SK-N-SH treated with all-trans-retinoic acid at 6 μM for 48 hours (cell line): ENCODE measurements around the gene WDR36.

Experiments
- ATAC-seq: fragments of 200-7000 bp; cut with Tn5 transposase; 3 replicates; pipeline ENCODE4 v1.9.1; 2020; ENCODE audit warnings: mild to moderate bottlenecking, moderate library complexity
- BACH2 ChIP-seq: fragments of 250-450 bp; sonication (Bioruptor Pico); IDR thresholded peaks from 2 replicates; pipeline ENCODE4 v1.9.0; 2021; ENCODE audit warnings: mild to moderate bottlenecking, borderline replicate concordance
- CREB5 ChIP-seq: fragments of 250-450 bp; sonication (Bioruptor Pico); IDR thresholded peaks from 2 replicates; pipeline ENCODE4 v1.5.1; 2020; ENCODE audit warnings: low read depth, mild to moderate bottlenecking, moderate library complexity
- CSDC2 ChIP-seq: fragments of 250-450 bp; sonication (Bioruptor Pico); IDR thresholded peaks from 2 replicates; pipeline ENCODE4 v1.5.0; 2020; ENCODE audit warnings: mild to moderate bottlenecking, moderate library complexity
- CSRNP3 ChIP-seq: fragments of 250-450 bp; sonication (Bioruptor Pico); IDR thresholded peaks from 2 replicates; pipeline ENCODE4 v1.5.1; 2021; ENCODE audit warnings: mild to moderate bottlenecking, moderate library complexity
- ESRRG ChIP-seq: fragments of 250-450 bp; sonication (Bioruptor Pico); IDR thresholded peaks from 2 replicates; pipeline ENCODE4 v1.6.1; 2021; ENCODE audit warnings: mild to moderate bottlenecking
- ISL1 ChIP-seq: fragments of 250-450 bp; sonication (Bioruptor Pico); IDR thresholded peaks from 2 replicates; pipeline ENCODE4 v2.1.2; 2022; ENCODE audit warnings: mild to moderate bottlenecking, moderate library complexity
- OSR1 ChIP-seq: fragments of 250-450 bp; sonication (Bioruptor Pico); IDR thresholded peaks from 2 replicates; pipeline ENCODE4 v1.8.0; 2022; ENCODE audit warnings: moderate library complexity, mild to moderate bottlenecking, inconsistent platforms
- PATZ1 ChIP-seq: fragments of 250-450 bp; sonication (Bioruptor Pico); IDR thresholded peaks from 2 replicates; pipeline ENCODE4 v1.8.0; 2020; ENCODE audit warnings: mild to moderate bottlenecking, moderate library complexity, borderline replicate concordance
- POU6F1 ChIP-seq: fragments of 250-450 bp; sonication (Bioruptor Pico); IDR thresholded peaks from 2 replicates; pipeline ENCODE4 v1.8.0; 2021; ENCODE audit warnings: low read depth, mild to moderate bottlenecking, moderate library complexity, borderline replicate concordance
- PPARA ChIP-seq: fragments of 250-450 bp; sonication (Bioruptor Pico); IDR thresholded peaks from 2 replicates; pipeline ENCODE4 v1.5.0; 2020; ENCODE audit warnings: mild to moderate bottlenecking, borderline replicate concordance
- RARB ChIP-seq: fragments of 250-450 bp; sonication (Bioruptor Pico); IDR thresholded peaks from 2 replicates; pipeline ENCODE4 v1.8.0; 2021; ENCODE audit warnings: mild to moderate bottlenecking, moderate library complexity
- SNAI2 ChIP-seq: fragments of 250-450 bp; sonication (Bioruptor Pico); IDR thresholded peaks from 2 replicates; pipeline ENCODE4 v1.5.0; 2020; ENCODE audit warnings: mild to moderate bottlenecking, moderate library complexity
- TCF4 ChIP-seq: fragments of 250-450 bp; sonication (Bioruptor Pico); IDR thresholded peaks from 2 replicates; pipeline ENCODE4 v1.8.0; 2021; ENCODE audit warnings: mild to moderate bottlenecking, moderate library complexity, borderline replicate concordance
- TOX ChIP-seq: fragments of 250-450 bp; sonication (Bioruptor Pico); IDR thresholded peaks from 2 replicates; pipeline ENCODE4 v1.8.0; 2021; ENCODE audit warnings: mild to moderate bottlenecking, moderate library complexity, borderline replicate concordance
- TSHZ2 ChIP-seq: fragments of 250-450 bp; sonication (Bioruptor Pico); IDR thresholded peaks from 2 replicates; pipeline ENCODE4 v1.5.0; 2020; ENCODE audit warnings: mild to moderate bottlenecking, moderate library complexity
- ZC3H10 ChIP-seq: fragments of 250-450 bp; sonication (Bioruptor Pico); IDR thresholded peaks from 2 replicates; pipeline ENCODE4 v1.5.1; 2021; ENCODE audit warnings: mild to moderate bottlenecking, moderate library complexity
- ZFP30 ChIP-seq: fragments of 450-650 bp; formaldehyde crosslinking; IDR thresholded peaks from 2 replicates; pipeline ENCODE4 v1.5.0; 2022; ENCODE audit warnings: mild to moderate bottlenecking, moderate library complexity
- ZNF565 ChIP-seq: fragments of 450-650 bp; formaldehyde crosslinking; conservative IDR thresholded peaks from 2 replicates; pipeline ENCODE4 v1.5.0; 2020; ENCODE audit warnings: low read depth, mild to moderate bottlenecking, moderate library complexity
- ZNF70 ChIP-seq: fragments of 450-650 bp; formaldehyde crosslinking; IDR thresholded peaks from 2 replicates; pipeline ENCODE4 v1.5.0; 2020; ENCODE audit warnings: mild to moderate bottlenecking, moderate library complexity
- ZNF8 ChIP-seq: fragments of 450-650 bp; formaldehyde crosslinking; IDR thresholded peaks from 2 replicates; pipeline ENCODE4 v1.5.0; 2020; ENCODE audit warnings: mild to moderate bottlenecking, moderate library complexity

The WDR36 gene

DNA sequence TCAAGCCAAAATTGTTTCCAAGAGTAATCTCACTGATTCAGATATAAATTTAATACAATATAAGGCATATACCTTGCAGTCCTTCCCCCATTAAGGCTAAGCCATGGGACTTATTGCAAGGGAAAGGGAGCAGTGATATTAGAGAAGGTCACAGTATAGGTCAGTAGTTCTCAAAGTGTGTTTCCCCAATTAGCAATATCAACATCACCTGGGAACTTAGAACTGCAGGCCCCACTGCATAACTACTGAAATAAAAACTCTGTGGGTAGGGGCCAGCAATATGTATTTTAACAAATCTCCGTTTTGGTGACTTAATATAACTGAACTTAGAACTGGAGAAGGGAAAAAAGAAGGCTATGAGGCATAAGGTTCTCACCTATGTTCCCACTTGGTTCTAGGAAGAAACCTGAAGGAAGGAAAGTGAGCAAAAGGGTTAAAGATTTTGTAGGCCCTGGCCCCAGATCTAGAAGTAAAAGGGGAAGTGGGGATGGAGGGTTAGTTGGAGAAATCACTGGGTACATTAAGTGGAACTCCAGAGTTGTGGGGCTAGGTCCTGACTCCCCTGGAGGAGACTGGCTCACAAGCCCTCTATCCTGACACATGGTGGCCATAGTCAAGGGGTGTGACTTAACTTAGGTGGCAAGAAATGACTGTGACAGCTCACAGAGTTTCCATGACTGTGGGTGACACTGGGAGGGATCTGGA, 40.7 kb downstream of the WDR36 start (continued):
- TF ChIP-seq PATZ1 (CRISPR knock-in tag) (no peak), RARB (CRISPR knock-in tag) (no peak), ZNF70 (no peak), SNAI2 (CRISPR knock-in tag) (no peak), ZFP30 (CRISPR knock-in tag) (no peak), TOX (CRISPR knock-in tag) (no peak), ISL1 (CRISPR knock-in tag) (no peak), PPARA (no peak), CSDC2 (no peak), ESRRG (CRISPR knock-in tag) (no peak), OSR1 (no peak), TCF4 (CRISPR knock-in tag) (no peak)

DNA sequence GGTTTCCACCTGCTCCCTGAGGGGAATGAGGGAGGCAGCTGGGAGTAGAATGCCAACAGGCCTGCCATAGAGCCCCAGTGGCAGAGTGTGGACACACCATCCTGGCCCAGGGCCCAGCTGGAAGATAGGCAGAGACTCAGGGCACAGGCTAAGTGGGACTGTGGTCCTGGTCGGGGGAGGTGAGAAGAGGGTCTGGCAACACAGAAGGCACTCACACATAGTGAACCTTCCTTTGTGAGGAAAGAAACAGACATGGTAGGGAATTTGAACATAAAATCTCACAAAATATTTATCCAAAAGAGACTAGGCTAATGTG, 41.2 kb downstream of the WDR36 start:
- TF ChIP-seq SNAI2 (CRISPR knock-in tag) (no peak), ZNF70 (no peak), PPARA (no peak), ESRRG (CRISPR knock-in tag) (no peak), TOX (CRISPR knock-in tag) (no peak), ZFP30 (CRISPR knock-in tag) (no peak), BACH2 (no peak), CREB5 (CRISPR knock-in tag) (no peak), ZNF565 (CRISPR knock-in tag) (no peak), PATZ1 (CRISPR knock-in tag) (no peak), TCF4 (CRISPR knock-in tag) (no peak), POU6F1 (CRISPR knock-in tag) (no peak), CSDC2 (no peak), ZNF8 (CRISPR knock-in tag) (no peak), ISL1 (CRISPR knock-in tag) (no peak), RARB (CRISPR knock-in tag) (no peak), TSHZ2 (CRISPR knock-in tag) (no peak), CSRNP3 (CRISPR knock-in tag) (no peak), OSR1 (no peak), ZC3H10 (no peak)
- TF ChIP-seq, all 23 proteins: peak for 0
- ATAC-seq, result peak; percentile 38; the same call in 2 of the 3 replicates
